GM12873 (cell line): ENCODE measurements around the gene ZFYVE16.

Source experiments
- TF ChIP-seq, protein P1 (sequence below): IDR thresholded peaks from 2 replicates; pipeline ENCODE4 v1.5.1; 2012; ENCODE audit warnings: low read depth, mild to moderate bottlenecking, moderate library complexity, low read length, control low read depth; ENCODE audit not compliant: insufficient read depth; ENCODE audit errors: missing control alignments

ZFYVE16 gene

DNA sequence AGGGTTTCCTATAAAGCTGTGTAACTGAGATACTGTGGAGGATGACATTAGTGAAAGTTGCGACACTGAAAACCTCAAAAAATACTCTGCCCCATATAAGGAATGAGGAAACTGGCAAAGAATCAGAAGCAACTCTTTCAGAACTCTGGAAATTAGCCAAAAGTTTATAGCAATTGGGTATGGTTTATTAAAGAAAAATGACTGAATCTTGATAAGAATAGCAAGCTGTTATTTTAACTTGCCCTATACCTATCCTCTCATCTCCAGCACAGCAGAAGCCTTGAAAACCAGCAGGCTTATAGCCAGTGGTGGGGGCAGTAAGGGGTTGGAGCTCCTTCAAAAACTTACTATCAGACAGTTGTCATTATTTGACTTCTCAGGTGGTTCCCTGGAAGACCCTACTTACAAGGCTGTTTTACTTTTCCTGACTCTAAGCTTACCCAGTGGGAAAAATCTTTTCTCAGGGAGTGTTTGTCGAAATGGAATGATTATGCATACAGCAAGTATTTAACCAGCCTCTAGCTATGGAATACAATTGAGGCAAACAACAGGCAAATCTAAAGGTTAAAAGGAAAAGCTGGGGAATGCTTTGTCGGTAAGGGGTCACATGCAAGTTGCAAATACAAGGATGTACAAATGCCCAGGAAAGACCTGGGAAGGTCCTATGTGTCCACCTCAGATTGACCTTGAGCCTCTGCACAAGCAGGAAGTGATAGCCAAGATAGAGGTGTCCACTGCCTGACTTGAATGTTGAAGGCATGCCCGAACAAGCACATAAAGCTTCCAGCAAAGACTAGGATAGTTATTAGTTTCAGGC is 59.0 kb downstream of the ZFYVE16 start:
- TF ChIP-seq, protein P1, sequence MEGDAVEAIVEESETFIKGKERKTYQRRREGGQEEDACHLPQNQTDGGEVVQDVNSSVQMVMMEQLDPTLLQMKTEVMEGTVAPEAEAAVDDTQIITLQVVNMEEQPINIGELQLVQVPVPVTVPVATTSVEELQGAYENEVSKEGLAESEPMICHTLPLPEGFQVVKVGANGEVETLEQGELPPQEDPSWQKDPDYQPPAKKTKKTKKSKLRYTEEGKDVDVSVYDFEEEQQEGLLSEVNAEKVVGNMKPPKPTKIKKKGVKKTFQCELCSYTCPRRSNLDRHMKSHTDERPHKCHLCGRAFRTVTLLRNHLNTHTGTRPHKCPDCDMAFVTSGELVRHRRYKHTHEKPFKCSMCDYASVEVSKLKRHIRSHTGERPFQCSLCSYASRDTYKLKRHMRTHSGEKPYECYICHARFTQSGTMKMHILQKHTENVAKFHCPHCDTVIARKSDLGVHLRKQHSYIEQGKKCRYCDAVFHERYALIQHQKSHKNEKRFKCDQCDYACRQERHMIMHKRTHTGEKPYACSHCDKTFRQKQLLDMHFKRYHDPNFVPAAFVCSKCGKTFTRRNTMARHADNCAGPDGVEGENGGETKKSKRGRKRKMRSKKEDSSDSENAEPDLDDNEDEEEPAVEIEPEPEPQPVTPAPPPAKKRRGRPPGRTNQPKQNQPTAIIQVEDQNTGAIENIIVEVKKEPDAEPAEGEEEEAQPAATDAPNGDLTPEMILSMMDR = no peak

DNA sequence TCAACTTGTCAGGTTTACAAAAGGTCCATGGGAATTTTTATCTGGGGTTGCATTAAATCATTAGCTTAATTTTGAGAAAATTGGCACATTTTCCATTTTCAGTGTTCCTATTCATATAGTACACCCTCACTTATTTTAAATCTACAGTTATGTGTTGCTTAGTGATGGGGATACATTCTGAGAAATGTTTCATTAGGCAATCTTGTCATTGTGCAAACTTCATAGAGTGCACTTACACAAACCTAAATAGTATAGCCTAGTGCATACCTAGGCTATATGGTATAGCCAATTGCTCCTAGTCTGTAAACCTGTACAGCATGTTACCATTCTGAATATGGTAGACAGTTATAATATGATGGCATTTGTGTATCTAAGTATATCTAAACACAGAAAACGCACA is 60.3 kb downstream of the ZFYVE16 start:
- TF ChIP-seq, protein P1 = no peak

GRCh38 chr5:80474929-80475328 is 67.1 kb downstream of the ZFYVE16 start:
- TF ChIP-seq, protein P1 = no peak

DNA sequence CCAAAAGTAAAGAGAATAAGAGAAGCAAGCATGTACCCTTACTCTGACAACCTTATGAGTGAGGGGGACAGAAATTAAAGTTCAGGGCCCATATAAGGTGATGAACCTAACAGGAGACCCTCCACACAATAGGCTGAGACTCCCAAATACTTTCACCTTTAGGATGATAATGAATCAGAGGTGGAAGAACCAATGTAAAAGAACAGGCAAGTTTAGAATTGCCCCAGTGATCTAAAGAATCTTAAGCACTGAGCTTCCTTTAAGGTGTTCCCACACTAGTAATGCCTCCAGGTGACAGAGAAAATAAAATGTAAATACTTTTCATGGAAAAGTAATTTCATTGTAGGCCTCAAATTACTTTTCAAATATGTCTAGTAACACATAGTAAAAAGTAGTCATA is 71.8 kb downstream of the ZFYVE16 start:
- TF ChIP-seq, protein P1 = no peak

DNA sequence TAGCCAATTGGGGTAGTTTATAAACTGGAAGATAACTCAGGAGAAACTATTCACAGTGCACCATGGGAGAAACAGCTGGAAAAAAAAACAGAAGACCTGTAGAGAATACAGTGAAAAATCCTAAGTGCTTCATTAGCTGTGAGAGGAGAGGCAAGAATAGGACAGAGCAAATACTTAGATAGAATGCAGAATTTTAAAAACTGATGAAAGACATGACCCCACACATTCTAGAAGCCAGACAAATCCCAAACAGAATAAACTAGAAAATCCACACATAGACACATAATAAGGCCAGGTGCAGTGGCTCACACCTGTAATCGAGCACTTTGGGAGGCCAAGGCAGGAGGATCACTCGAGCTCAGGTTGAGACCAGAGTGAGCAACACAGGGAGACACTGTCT is 72.5 kb downstream of the ZFYVE16 start:
- TF ChIP-seq, protein P1 = no peak

DNA sequence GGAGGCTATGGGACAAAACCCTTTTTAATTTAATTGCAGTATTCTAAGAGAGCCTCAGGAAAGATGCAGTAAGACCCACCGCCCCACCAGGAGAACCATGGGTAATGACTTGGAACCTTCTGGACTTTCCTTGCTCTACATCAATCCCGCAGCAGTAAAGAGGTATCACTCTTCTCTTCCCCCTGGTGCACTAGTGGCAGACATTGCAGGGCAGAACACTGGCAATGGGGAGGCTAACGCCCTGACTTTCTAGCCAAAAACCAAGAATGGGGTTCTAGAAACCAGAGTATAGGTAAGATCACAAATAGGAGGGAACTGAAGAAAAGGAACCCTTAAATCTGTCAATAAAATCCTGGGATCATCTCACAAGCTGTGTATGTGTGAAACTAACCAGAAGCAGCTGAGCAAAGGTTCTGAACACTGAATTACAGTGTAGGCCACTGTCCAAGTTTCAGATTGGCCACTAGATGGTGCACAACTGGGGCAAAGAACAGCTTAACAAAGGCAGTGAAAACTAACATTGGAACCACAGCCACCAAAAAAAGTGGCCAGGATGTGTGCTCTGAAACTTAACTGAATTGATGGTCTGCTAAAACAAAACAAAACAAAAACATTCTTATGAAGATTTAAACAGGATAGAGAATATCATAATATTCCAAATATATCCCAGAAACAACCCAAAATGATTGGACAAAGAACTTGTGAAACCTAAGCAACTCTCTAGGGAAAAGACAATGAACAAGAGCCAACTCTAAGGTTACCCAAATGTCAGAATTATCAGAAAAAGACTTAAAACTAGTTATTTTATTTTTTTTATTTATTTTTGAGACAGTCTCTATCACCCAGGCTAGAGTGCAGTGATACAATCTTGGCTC is 73.4 kb downstream of the ZFYVE16 start:
- TF ChIP-seq, protein P1 = peak; percentile 87

GRCh38 chr5:80482578-80482977 is 74.7 kb downstream of the ZFYVE16 start:
- TF ChIP-seq, protein P1 = no peak
